ENCODE data around the gene SARDH. TPM values are rescaled to one million over a fixed set of nuclear protein-coding genes. Genes with fewer than 3 reads are reported as not detected.

Gene SARDH
- total RNA-seq, 2 donors from 2014 or later: 8.4 to 11.2 TPM

DNA sequence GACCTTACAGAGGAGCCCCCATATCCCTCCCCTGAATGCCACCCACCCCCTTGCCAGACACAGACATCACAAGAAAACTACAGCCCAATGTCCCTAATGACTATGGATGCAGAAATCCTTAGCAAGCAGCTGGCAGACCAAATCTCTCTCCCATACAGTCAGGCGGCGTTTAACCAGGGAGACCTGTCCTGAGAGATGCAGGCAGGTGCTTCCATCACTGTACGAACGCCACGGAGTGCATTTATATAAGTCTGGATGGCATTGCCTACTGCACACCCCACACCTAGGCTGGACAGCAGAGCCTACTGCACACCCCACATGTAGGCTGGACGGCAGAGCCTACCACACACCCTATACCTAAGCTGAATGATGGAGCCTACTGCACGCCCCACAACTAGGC lies 34.4 kb upstream of the SARDH start:
- Histone ChIP-seq H3K9me3 (ENCODE audit: control insufficient read depth, low read length) (peaks cover 17% of the 10 kb centered on the region), H3K9ac (ENCODE audit: extremely low read depth, low read length, poor library complexity, severe bottlenecking) (no peak overlapping the region), H3K36me3 (ENCODE audit: control insufficient read depth, insufficient read depth, low read length) (peaks cover 37% of the 10 kb centered on the region), H3K27ac (ENCODE audit: low read depth, low read length) (no peak overlapping the region), H3K27me3 (ENCODE audit: control insufficient read depth, insufficient read depth, low read length, poor library complexity, severe bottlenecking) (no peaks in the 10 kb centered on the region), H3K4me3 (ENCODE audit: low read length) (no peak overlapping the region), H3K4me1 (ENCODE audit: control insufficient read depth, insufficient read depth, low read length) (no peaks in the 10 kb centered on the region)
- Mint-ChIP-seq H3K4me1 (no peaks in the 10 kb centered on the region), H3K36me3 (ENCODE audit: low read depth) (peaks cover 44% of the 10 kb centered on the region), H3K27me3 (ENCODE audit: insufficient read depth) (no peaks in the 10 kb centered on the region), H3K4me3 (no peak overlapping the region), H3K27ac (no peak overlapping the region), H3K9me3 (peaks cover 7% of the 10 kb centered on the region)
- TF ChIP-seq CTCF (conservative IDR thresholded peaks at IDR 0.05): no peak
- whole genome bisulfite sequencing, 2 experiments (ENCODE audit: insufficient coverage in 1 of 2, insufficient read length in 1 of 2): 94 to 100% methylated on average over 2 to 7 of the region's 7 CpGs
- no peak for DNase-seq

GRCh38 chr9:133771486-133772482 lies 33.6 kb upstream of the SARDH start:
- no peak overlapping the region for H3K4me3 Mint-ChIP-seq
- no peak overlapping the region for H3K27ac Mint-ChIP-seq
- Histone ChIP-seq H3K27ac (ENCODE audit: low read depth, low read length) (no peak overlapping the region), H3K9ac (ENCODE audit: extremely low read depth, low read length, poor library complexity, severe bottlenecking) (no peak overlapping the region), H3K9me3 (ENCODE audit: control insufficient read depth, low read length) (peaks cover 25% of the 10 kb centered on the region), H3K27me3 (ENCODE audit: control insufficient read depth, insufficient read depth, low read length, poor library complexity, severe bottlenecking) (no peaks in the 10 kb centered on the region), H3K4me1 (ENCODE audit: control insufficient read depth, insufficient read depth, low read length) (no peaks in the 10 kb centered on the region), H3K4me3 (ENCODE audit: low read length) (no peak overlapping the region), H3K36me3 (ENCODE audit: control insufficient read depth, insufficient read depth, low read length) (peaks cover 39% of the 10 kb centered on the region)
- peaks cover 52% of the 10 kb centered on the region for H3K36me3 Mint-ChIP-seq (ENCODE audit: low read depth)
- H3K4me1 Mint-ChIP-seq: no peaks in the 10 kb centered on the region
- peak; percentile 38 for DNase-seq
- no peaks in the 10 kb centered on the region for H3K27me3 Mint-ChIP-seq (ENCODE audit: insufficient read depth)
- H3K9me3 Mint-ChIP-seq: peaks cover 14% of the 10 kb centered on the region
- no peak for TF ChIP-seq CTCF (conservative IDR thresholded peaks at IDR 0.05)
- 85 to 89% methylated on average over 16 to 26 of the region's 26 CpGs for WGBS, 2 experiments (ENCODE audit: insufficient coverage in 1 of 2, insufficient read length in 1 of 2)

- no peak overlapping the region for H3K9ac ChIP-seq (ENCODE audit: extremely low read depth, low read length, poor library complexity, severe bottlenecking)
- H3K36me3 ChIP-seq (ENCODE audit: control insufficient read depth, insufficient read depth, low read length): peaks cover 50% of the 10 kb centered on the region
- TF ChIP-seq CTCF (conservative IDR thresholded peaks at IDR 0.05): no peak
- peaks cover 27% of the 10 kb centered on the region for H3K9me3 ChIP-seq (ENCODE audit: control insufficient read depth, low read length)
- H3K36me3 Mint-ChIP-seq (ENCODE audit: low read depth): peaks cover 62% of the 10 kb centered on the region
- no peaks in the 10 kb centered on the region for H3K27me3 Mint-ChIP-seq (ENCODE audit: insufficient read depth)
- no peaks in the 10 kb centered on the region for H3K4me1 ChIP-seq (ENCODE audit: control insufficient read depth, insufficient read depth, low read length)
- no peak overlapping the region for H3K27ac ChIP-seq (ENCODE audit: low read depth, low read length)
- DNase-seq: peak; percentile 37
- peak overlapping the region; percentile 61 for H3K27ac Mint-ChIP-seq
- H3K27me3 ChIP-seq (ENCODE audit: control insufficient read depth, insufficient read depth, low read length, poor library complexity, severe bottlenecking): no peaks in the 10 kb centered on the region
- 95 to 96% methylated on average over 9 to 16 of the region's 16 CpGs for WGBS, 2 experiments (ENCODE audit: insufficient coverage in 1 of 2, insufficient read length in 1 of 2)
- H3K9me3 Mint-ChIP-seq: peaks cover 22% of the 10 kb centered on the region
- H3K4me3 ChIP-seq (ENCODE audit: low read length): no peak overlapping the region
- no peaks in the 10 kb centered on the region for H3K4me1 Mint-ChIP-seq
- no peak overlapping the region for H3K4me3 Mint-ChIP-seq
Observed at GRCh38 chr9:133770076-133770777, 32.1 kb upstream of the SARDH start.

All from endodermal cell (in vitro differentiated cells).